Measurements from ENCODE around the gene KCNQ1. TPM values are rescaled to one million over a fixed set of nuclear protein-coding genes. Genes with fewer than 3 reads are reported as not detected.
A peak's percentile ranks its signal among the peaks of the same experiment; 100 is the strongest.

Gene KCNQ1
- total and polyA plus RNA-seq, 2 experiments from 2014 or later, result 0.45 to 0.87 TPM

GRCh38 chr11:2574553-2575535 lies 130.0 kb downstream of the KCNQ1 start:
- no peak overlapping the region for H3K27ac ChIP-seq (ENCODE audit: low read depth)
- no peak overlapping the region for H3K4me3 Mint-ChIP-seq
- peaks cover 35% of the 10 kb centered on the region for H3K27me3 Mint-ChIP-seq (ENCODE audit: insufficient read depth, low read depth, poor library complexity)
- H3K9me3 Mint-ChIP-seq, result no peaks in the 10 kb centered on the region
- H3K36me3 Mint-ChIP-seq (ENCODE audit: low read depth), result no peaks in the 10 kb centered on the region
- no peak overlapping the region for H3K4me3 ChIP-seq
- H4K20me1 ChIP-seq (replicated peaks; ENCODE audit: insufficient read depth), result no peaks in the 10 kb centered on the region
- H3K79me2 ChIP-seq (replicated peaks; ENCODE audit: insufficient read depth), result no peaks in the 10 kb centered on the region
- H3F3A ChIP-seq (replicated peaks; ENCODE audit: low read depth), result no peaks in the 10 kb centered on the region
- no peak overlapping the region for H2AFZ ChIP-seq
- TF ChIP-seq ZNF462 (CRISPR knock-in tag; IDR thresholded peaks at IDR 0.05) (no peak), EZH2 (IDR thresholded peaks at IDR 0.05; ENCODE audit: low read depth, unreplicated experiment) (no peak), ETS1 (IDR thresholded peaks at IDR 0.05) (no peak), NANOG (IDR thresholded peaks at IDR 0.05; ENCODE audit: borderline replicate concordance) (no peak), ZNF114 (CRISPR knock-in tag; IDR thresholded peaks at IDR 0.05) (no peak), REST (IDR thresholded peaks at IDR 0.05; ENCODE audit: unreplicated experiment) (no peak), ZNF331 (CRISPR knock-in tag; IDR thresholded peaks at IDR 0.05; ENCODE audit: low read depth) (no peak), CTCF (conservative IDR thresholded peaks at IDR 0.05; ENCODE audit: low read depth in 2 of 2) (no peak), EZH2phosphoT487 (IDR thresholded peaks at IDR 0.05; ENCODE audit: unreplicated experiment) (no peak), CREB1 (CRISPR knock-in tag; IDR thresholded peaks at IDR 0.05; ENCODE audit: low read depth) (no peak), STAT1 (IDR thresholded peaks at IDR 0.05; ENCODE audit: unreplicated experiment) (no peak)
- H3K27me3 ChIP-seq (ENCODE audit: insufficient read depth), result peaks cover 3% of the 10 kb centered on the region; the same call in 1 of the 2 replicates
- peak; percentile 10 for ATAC-seq
- no peaks in the 10 kb centered on the region for H3K4me1 ChIP-seq (ENCODE audit: insufficient read depth)
- no peak overlapping the region for H3K27ac Mint-ChIP-seq
- DNase-seq (ENCODE audit: low spot score), result no peak
- H3K36me3 ChIP-seq (ENCODE audit: insufficient read depth), result no peaks in the 10 kb centered on the region
- peaks cover 4% of the 10 kb centered on the region; the same call in 2 of the 3 replicates for H3K4me1 Mint-ChIP-seq
- no peaks in the 10 kb centered on the region for H3K9me2 ChIP-seq (ENCODE audit: insufficient read depth)
- no peak overlapping the region for H3K4me2 ChIP-seq

All from GM23338 (cell line).